Measurements from ENCODE around the gene SHROOM3.

DNA sequence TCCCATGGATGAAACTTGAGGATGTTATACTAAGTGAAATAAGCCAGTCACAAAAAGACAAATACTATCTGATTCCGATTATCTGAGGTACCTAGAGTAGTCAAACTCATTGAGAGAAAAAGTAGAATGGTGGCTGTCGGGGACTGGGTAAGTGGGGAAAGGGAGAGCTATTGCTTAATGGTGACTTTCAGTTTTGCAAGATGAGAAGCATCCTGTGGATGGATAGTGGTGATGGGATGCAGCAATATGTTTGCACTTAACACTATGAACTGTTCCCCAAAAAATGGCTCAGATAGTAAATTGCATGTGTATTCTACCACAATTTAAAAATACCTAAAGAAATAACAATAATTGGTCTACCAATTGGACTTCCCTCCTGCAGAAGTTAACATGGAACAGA lies 181.5 kb downstream of the SHROOM3 start:
- TF ChIP-seq, protein P1, sequence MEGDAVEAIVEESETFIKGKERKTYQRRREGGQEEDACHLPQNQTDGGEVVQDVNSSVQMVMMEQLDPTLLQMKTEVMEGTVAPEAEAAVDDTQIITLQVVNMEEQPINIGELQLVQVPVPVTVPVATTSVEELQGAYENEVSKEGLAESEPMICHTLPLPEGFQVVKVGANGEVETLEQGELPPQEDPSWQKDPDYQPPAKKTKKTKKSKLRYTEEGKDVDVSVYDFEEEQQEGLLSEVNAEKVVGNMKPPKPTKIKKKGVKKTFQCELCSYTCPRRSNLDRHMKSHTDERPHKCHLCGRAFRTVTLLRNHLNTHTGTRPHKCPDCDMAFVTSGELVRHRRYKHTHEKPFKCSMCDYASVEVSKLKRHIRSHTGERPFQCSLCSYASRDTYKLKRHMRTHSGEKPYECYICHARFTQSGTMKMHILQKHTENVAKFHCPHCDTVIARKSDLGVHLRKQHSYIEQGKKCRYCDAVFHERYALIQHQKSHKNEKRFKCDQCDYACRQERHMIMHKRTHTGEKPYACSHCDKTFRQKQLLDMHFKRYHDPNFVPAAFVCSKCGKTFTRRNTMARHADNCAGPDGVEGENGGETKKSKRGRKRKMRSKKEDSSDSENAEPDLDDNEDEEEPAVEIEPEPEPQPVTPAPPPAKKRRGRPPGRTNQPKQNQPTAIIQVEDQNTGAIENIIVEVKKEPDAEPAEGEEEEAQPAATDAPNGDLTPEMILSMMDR (IDR thresholded peaks at IDR 0.05), result no peak
- no peak for TF ChIP-seq POLR2A (IDR thresholded peaks at IDR 0.05)

All from adrenal gland (tissue), 5 donors.